Measurements from ENCODE around the gene GLIS2.
"Not testable (repeated sequence)": the region's sequence is repeated elsewhere in the genome, so short reads cannot be mapped to it uniquely, and the experiment has no call there.

GLIS2 gene

DNA sequence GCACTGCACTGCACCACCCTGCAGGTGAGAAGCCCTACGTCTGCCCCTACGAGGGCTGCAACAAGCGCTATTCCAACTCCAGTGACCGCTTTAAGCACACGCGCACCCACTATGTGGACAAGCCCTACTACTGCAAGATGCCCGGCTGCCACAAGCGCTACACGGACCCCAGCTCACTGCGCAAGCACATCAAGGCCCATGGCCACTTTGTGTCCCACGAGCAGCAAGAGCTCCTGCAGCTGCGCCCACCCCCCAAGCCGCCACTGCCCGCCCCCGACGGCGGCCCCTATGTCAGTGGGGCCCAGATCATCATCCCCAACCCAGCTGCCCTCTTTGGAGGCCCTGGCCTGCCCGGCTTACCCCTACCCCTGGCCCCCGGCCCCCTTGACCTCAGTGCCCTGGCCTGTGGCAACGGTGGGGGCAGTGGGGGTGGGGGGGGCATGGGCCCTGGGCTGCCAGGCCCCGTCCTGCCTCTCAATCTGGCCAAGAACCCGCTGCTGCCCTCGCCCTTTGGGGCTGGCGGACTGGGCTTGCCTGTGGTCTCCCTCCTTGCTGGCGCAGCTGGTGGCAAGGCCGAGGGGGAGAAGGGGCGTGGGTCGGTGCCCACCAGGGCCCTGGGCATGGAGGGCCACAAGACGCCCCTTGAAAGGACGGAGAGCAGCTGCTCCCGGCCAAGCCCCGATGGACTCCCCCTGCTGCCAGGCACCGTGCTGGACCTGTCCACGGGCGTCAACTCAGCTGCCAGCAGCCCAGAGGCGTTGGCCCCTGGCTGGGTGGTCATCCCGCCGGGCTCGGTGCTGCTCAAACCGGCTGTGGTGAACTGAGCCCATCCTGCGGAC, 21.1 kb downstream of the GLIS2 start:
- no peak for DNase-seq (ENCODE audit: low read depth)

DNA sequence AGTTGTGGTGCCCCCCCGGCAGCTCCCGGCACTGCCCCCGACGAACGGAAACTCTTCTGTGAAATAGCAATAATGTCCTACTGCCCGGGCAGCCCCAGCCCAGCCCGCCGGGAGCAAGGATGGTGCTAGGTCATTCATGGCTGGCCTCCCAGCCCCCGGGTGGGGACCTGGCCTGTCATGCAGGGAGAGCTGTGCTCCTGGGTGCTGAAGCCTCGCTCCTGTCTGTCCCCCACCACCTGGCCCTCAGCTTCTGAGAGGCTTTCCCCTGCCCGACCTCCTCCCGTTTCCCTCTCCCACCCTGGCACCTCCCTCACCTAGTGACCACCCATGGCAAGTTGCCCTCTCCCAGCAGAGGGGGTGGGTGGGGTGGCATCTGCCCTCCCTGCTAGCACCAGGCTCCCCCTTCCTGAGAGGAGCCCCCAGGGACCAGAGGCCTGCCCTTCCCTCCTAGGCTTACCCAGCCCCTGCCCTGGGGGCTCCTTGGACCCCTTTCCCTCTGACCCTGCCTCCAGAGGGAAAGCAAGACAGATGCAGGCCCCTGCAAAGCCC, 21.7 kb downstream of the GLIS2 start:
- DNase-seq (ENCODE audit: low read depth) = no peak

GRCh38 chr16:4338125-4338582, 22.3 kb downstream of the GLIS2 start:
- no peak for DNase-seq (ENCODE audit: low read depth)

- no peak for DNase-seq (ENCODE audit: low read depth)
These were observed 22.9 kb downstream of the GLIS2 start for GRCh38 chr16:4338712-4339299.

DNA sequence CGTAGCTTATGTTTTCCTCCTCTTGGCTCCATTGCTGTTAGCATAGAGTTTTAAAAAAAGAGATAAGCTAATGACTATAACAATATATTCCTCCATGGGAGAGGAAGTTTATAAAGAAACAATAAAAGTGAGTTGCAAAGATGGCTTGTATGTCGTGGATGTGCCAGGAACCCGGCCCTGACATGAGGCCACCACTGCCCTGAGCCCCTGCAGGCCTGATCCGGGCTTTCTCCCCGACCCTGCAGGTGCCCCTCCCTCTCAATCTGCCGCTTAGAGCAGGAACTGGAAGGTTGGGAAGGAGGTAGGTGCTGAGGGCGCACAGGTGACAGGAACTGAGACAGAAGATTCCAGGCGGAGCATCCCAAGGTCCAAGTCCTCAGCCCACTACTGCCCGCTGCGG, 23.6 kb downstream of the GLIS2 start:
- no peak for DNase-seq (ENCODE audit: low read depth)

- DNase-seq (ENCODE audit: low read depth) = peak; percentile 43
These were observed 24.0 kb downstream of the GLIS2 start for GRCh38 chr16:4339909-4340308.

- DNase-seq (ENCODE audit: low read depth) = no peak
These were observed 24.6 kb downstream of the GLIS2 start for GRCh38 chr16:4340443-4340842.

GRCh38 chr16:4341250-4341649, 25.4 kb downstream of the GLIS2 start:
- DNase-seq (ENCODE audit: low read depth) = no peak

GRCh38 chr16:4342866-4343744, 27.2 kb downstream of the GLIS2 start:
- no peak for DNase-seq (ENCODE audit: low read depth)

GRCh38 chr16:4344300-4344982, 28.6 kb downstream of the GLIS2 start:
- DNase-seq (ENCODE audit: low read depth) = not testable (repeated sequence)

- DNase-seq (ENCODE audit: low read depth) = peak; percentile 31
These were observed 29.3 kb downstream of the GLIS2 start for GRCh38 chr16:4344983-4345835.

GRCh38 chr16:4345836-4346781, 30.2 kb downstream of the GLIS2 start:
- no peak for DNase-seq (ENCODE audit: low read depth)

- DNase-seq (ENCODE audit: low read depth) = no peak
These were observed 31.1 kb downstream of the GLIS2 start for GRCh38 chr16:4347010-4347409.

DNA sequence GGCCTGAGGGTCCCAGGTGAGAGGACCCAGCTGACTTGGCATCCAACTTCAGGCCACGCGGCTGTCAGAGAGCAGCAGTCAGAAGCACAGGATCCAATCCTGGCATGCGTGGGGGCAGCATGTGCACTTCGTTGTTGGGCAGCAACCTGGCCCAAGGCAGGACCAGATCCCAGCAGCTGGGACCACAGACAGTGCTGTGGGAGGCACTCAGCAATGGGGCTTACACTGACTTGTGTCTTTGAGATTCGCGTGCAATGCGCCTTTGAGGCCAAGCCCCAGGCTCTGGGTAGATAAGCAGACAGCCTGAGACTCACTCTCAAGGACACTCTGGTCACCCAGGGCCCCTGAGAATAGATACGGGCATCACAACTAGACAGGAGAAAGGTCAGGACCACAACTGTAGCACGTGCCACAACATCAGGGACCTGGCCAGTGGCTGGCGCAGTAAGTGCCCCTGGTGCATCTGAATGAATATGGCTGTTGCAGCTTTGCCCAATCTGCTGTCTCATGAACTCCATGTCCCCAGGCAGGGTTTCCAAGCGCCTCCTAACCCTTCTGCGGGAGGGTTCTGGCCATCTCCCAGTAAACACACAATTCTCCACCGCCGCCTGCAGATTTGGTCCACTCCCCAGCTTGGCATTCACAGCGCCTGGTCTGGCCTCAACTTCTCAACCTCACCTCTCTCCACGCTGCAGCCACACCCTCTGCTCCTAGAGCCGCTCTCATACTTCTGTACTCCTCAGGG, 32.1 kb downstream of the GLIS2 start:
- DNase-seq (ENCODE audit: low read depth) = no peak

GRCh38 chr16:4349332-4349731, 33.5 kb downstream of the GLIS2 start:
- no peak for DNase-seq (ENCODE audit: low read depth)

DNA sequence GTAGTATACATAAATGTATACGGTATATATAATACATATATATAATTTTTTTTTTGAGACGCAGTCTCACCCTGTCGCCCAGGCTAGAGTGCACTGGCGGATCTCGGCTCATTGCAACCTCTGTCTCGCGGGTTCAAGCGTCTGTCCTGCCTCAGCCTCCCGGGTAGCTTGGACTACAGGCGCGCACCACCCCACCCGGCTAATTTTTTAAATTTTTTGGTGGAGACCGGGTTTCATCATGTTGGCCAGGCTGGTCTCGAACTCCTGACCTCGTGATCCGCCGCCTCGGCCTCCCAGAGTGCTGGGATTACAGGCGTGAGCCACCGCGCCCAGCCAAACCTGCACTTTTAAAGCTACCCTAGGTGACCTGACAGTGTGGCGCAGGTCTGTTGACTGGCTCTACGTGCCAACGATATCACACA, 34.5 kb downstream of the GLIS2 start:
- DNase-seq (ENCODE audit: low read depth) = no peak

GRCh38 chr16:4350787-4351659, 35.2 kb downstream of the GLIS2 start, which contains the start of gene PAM16:
Gene PAM16 (minus strand): TSS chr16:4351321. CDS start chr16:4351234, 87 bp downstream.
- peak; percentile 94 for DNase-seq (ENCODE audit: low read depth)

DNA sequence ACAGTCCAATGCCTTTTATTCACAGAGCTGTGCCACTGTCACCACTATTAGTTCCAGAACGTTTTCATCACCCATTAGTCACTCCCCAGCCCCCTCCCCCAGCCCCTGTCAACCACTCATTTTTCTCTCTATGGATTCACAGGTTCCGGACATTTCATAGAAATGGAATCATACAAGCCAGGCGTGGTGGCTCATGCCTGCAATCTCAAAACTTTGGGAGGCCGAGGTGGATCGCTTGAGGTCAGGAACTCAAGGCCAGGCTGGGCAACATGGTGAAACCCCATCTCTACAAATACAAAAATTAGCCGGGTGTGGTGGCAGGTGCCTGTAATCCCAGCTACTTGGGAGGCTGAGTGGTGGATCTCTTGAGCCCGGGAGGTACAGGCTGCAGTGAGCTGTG, 36.0 kb downstream of the GLIS2 start:
- peak; percentile 70 for DNase-seq (ENCODE audit: low read depth)

All from EH (cell line).